Stimulated activated CD4-positive, alpha-beta T cell treated with anti-CD3 and anti-CD28 coated beads, Interleukin-1b, Interleukin-23, amount 100 ng/mL, for 4 hours (primary cell): ENCODE measurements around the gene UBIAD1.
"Not testable (repeated sequence)": the region's sequence is repeated elsewhere in the genome, so short reads cannot be mapped to it uniquely, and the experiment has no call there.

Source experiments
- DNase-seq, 2 donors: peaks; one replicate each; pipeline ENCODE4 v3.0.0-alpha.2; 2020; ENCODE audit warnings: low read depth in 2 of 2

UBIAD1 gene

DNA sequence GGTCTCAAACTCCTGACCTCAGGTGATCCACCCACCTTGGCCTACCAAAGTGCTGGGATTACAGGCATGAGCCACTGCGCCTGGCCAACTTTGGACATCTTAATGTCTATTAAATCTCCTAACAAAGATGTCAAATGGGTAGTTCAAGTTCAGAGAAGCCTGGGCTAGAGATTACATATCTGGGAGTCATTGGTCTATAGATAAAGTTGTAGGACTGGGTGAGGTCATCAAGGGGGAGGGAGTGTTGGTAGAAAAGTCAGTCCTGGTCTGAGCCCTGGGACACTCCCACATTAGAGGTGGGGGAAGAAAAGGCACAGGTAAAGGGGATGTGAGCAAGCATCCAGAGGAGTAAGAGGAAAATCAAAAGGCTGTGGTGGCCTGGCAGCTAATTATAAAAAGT is 6.6 kb downstream of the UBIAD1 start:
- no peak for DNase-seq

DNA sequence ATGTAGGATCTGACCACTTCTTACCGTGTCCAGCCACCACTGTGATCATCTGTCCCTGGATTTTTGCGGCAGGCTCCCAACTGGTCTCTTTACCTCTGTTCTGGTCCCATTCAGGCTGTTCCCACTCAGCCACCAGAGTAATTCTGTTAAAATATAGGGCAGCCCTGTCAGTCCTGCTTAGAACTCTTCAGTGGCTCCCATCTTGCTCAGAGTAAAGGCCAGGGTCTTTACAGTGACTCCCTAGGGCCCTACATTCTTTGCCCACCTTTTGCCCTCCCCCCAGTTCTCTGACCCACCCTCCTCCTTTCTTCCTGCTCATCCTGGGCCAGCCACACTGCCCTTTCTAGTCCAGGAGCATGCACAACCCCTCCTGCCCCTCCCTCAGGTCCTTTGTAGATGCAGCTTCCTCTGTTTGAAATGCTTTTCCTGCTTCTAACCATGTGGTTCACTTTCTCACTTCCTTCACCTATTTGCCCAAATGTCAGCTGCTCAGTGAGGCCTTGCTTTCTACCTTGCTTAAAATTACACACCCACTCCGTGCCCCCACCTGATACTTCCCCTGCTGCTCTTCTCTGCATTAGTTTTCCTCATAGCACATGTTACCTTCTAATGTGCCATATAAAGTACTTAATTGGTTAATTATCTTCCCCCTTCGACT is 7.8 kb downstream of the UBIAD1 start:
- DNase-seq, result no peak

DNA sequence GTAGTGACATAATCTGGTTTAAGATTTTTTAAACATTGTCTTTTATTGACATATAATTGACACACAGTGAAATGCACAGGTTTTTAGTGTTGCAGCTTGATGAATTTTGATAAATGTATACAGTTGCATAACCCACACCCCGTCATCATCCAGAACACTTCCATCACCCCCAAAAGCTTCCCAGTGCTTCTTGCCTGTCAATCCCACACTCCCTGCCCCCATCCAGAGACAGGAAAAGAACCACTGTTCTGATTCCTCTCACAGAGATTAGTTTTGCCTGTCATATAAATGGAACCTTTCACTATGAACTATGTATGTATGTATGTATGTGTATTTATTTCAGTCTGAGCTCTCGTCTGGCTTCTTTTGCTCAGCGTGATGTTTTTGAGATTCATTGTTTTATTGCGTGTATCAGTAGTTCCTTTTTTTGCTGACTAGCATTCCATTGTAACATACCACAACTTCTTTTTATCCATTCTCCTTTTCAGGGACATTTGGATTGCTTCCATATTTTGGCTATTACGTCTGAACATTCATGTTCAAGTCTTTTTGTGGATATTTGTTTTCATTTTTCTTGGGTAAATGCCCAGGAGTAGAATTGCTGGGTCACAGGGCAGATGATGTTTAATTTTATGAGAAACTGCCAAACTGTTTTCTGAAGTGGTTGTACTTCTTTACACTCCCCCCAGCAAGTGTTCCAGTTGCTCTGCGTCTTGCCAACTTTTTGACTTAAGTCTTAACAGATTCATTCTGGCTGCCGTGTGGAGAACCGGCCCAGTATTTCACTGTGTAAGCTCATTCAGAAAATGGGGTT is 8.7 kb downstream of the UBIAD1 start:
- DNase-seq, result no peak

DNA sequence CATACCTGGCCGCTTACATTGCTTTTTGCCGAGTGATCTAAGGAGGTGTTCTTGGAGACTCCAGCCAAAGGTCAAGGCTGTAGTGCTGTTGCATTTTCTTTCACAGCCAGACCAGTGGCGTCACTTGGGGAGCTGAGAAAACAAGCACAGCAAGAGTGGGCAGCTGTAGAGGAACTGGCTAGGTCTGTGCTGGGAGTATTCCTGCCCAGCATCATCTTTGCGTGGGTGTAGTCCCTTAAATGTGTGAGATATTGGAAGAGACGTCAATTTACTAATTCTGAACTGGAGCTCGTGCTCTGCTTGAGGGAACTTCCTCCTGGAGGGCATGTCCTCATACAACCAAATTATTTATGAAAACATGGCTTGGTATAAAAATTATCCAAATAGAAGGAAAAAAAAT is 10.2 kb downstream of the UBIAD1 start:
- DNase-seq, result no peak

DNA sequence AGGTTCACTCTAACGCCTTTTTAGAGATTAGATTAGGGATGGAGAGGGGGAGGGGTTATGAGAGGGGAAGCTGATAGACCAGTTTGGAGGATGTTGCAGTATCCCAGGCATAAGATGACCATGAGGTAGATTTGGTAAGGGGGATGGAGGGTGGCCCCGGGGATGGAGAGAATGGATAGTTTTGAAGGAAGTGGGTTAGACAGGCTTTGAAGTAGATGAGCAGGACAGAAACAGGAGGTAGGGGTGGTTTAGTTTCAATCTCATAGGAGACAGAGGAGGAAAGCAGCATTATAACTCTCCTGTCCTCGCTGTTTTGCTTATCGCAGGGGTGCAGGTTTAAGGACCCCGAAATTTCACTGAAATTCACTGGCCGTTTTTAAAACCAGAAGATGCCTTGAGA is 11.8 kb downstream of the UBIAD1 start:
- no peak for DNase-seq

DNA sequence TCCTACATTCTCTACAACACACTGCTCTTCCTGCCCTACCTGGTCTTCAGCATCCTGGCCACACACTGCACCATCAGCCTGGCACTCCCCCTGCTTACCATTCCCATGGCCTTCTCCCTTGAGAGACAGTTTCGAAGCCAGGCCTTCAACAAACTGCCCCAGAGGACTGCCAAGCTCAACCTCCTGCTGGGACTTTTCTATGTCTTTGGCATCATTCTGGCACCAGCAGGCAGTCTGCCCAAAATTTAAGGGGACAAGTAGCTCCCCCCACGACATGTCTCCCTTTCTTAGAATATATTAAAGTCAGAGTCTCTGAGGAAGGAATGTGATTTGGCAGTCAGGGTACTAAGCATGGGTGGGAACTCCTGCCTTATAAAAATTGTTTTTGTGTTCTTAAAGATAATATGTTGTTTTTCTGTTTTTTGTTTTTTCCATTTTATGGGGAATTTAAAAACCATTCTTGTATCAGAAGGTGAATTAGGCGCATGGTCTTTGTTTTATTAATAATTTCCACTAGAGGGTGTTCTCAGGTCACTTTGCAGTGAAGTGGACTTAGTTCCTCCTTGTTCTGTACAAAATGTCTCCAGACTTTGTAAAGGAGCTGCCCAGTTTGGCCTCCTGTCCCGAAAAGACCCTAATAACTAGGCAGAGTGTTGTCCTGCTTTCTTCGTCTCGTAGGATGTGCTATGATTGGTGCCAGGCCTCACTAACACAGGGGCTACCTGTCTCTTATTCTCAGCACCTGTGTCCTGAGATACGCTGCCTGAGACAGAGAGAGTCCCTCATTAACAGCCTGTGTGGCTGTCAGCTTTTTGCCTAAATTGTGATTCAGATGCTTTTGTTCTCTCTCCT is 13.1 kb downstream of the UBIAD1 start:
- DNase-seq, result no peak

DNA sequence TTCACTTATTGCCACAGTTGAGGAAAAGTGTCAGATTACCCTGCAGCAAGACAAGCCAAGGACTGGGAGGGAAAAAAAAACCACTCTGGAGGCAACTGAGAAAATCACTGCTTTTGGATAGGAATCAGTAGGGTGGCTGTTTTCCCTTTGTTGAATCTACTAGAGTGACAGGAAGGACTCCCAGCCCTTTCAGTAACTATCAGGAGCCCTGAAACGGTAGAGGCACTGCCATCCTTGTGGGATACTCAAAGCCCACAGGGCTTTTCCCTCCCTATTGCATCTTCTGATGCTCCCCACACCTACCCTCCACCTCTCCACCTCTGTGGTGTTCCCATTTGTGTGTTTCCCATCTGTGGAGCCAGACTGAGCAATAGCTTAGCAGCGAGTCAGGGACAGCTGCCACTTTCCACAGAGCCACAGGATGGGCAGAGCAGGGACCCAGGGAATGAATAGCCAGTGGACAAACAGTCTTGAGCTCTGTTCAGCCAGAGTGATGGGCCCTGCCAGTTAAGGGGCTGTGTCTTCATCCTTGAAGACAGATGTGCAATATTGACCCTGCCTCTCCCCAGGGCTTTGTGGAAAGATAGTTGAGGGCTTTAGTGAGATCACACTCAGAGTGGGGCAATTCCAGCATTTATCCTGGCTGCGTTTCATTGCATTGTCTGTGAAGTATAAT is 13.9 kb downstream of the UBIAD1 start:
- no peak for DNase-seq

DNA sequence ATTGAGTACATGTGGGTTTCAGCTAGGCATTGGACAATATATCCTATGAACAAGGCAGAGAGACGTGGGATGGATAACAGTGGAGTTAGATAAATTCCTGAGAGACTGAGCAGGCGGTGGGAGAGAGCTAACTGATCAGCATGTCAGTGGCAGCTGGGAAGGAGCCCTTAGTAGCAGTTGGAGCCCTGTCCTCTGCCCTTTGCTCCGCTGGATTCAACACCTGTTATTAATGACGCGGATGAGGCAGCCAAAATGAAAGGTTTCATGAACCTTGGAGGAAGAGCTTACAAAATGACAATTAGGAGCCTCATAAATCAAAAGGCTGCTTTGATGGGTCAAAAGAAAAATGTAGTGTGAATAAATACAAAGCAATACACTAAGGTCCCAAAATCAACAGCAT is 16.1 kb downstream of the UBIAD1 start:
- DNase-seq, result no peak

DNA sequence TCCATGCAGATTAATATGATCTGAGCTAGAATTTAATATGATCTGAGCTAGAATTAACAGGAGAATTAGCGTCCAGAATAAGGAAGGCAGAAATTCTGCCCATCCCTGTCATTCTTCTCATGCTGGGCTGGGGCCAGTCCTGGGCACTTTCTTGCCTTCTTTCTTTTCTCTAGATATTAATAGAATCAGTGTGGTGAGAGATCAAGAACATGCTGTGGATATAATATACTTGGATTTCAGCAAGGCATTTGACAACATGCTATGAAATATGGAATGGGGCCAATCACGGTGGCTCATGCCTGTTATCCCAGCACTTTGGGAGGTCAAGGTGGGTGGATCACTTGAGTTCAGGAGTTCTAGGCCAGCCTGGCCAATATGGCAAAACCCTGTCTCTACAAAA is 18.1 kb downstream of the UBIAD1 start:
- DNase-seq, result no peak

DNA sequence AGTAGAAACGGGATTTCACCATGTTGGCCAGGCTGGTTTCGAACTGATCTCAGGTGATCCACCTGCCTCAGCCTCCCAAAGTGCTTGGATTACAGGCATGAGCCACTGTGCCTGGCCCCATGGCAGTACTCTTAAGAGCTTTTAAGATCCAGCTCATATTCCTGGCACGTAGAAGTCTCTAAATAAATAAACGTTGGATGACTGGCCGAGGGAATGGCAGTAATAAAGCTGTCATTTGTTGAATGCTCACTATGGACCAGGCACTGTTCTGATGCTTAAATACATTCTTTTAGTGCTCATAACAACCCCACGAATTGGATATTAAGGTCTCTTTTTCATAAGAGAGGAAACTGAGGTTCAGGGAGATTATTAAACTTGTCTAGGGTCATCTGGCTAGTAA is 20.9 kb downstream of the UBIAD1 start:
- no peak for DNase-seq

DNA sequence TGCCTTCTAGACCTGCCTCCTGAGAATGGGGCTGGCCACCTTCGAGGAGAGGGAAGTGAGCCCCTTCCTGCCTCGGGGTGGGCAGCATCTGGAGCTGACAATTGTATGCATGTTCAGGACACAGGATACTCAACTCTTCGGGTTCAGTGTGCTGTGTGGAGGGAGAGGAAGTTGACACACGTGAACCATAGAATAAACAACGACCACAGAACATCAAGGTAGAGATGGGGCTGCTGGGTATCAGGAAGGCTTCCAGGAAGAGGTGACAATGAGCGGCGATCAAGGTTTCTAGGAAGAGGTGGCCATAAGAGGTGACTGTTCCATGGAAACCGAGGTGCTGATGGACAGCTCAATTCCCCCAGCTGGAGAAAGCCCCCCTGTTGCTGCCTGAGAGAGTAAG is 22.0 kb downstream of the UBIAD1 start:
- DNase-seq, result no peak

DNA sequence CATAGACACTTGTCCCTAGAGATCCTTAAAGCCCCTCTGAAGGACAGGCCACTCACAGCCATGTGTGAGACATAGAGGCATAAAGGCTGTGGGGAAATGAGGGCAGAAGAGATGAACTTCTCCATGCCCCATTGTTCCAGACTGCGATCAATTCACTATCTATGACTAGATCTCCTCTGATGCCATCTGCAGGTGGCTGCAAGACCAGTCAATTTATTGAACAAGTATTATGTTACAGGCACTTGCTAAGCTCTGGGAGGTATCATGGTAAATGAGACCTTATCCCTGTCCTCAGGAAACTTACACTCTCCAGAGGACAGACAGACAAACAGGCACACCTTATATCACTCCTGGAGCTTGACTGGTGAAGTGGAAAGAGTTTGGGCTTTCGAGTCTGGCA is 22.9 kb downstream of the UBIAD1 start:
- no peak for DNase-seq

DNA sequence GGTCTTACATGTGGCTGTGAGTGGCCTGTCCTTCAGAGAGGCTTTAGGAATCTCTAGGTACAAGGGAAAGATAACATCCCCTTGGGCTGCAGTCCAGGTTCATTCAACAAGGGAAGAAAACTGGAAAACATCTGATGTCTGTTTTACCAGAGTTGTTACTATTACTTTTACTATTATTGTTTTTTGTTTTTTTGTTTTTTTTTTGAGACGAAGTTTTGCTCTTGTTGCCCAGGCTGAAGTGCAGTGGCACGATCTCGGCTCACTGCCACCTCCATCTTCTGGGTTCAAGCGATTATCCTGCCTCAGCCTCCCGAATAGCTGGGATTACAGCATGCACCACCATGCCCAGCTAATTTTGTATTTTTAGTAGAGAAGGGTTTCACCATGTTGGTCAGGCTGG is 24.8 kb downstream of the UBIAD1 start:
- DNase-seq, result not testable (repeated sequence)

DNA sequence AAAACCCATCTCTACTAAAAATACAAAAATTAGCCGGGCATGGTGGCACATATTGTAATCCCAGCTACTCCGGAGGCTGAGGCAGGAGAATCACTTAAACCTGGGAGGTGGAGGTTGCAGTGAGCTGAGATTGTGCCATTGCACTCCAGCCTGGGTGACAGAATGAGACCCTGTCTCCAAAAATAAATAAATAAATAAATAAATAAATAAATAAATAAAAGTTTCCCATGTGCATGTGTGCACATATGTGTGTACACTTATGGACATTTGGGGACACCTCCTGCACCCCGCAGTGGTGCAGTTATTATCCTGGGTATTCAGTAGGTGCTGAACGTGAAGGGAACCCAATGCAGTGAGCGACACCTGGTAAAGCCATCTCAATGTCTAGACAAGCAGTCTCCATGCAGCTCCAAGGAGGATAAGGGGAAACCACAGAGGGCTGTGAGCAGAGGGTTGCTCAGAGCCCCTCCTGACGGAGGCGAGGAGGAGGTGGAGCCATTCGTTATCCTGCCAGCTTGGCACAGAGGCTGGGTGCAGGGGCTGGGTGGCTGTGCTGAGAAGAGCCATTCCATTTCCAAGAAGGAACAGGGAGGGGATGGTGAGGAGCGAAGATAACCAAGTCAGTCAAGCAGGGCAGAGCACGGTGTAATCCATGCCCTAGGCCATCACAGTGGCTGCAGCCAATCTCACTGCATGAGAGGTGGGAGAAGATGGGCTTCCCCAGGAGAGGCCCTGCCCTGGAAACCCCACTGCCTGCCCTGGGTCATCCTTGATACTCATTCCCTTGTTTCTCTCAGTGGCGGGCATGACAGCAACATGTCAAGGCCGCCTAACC is 25.6 kb downstream of the UBIAD1 start:
- no peak for DNase-seq

DNA sequence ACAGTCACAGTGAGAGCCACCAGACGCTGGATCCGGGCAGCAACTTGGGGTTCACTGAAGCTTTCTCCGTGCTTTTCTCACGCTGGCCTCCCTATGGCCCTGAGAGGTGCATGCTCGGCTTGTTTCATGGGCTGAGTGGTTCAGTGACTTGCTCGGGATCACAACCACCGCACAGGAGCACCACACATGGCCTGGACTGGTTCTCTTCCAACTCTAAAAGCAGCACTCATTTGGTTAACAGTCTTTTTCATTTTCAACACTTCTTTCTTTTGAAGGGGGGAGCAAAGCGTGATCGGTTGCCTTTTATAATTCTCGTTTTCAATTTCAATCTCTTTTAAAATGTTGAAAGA is 26.2 kb downstream of the UBIAD1 start:
- no peak for DNase-seq

DNA sequence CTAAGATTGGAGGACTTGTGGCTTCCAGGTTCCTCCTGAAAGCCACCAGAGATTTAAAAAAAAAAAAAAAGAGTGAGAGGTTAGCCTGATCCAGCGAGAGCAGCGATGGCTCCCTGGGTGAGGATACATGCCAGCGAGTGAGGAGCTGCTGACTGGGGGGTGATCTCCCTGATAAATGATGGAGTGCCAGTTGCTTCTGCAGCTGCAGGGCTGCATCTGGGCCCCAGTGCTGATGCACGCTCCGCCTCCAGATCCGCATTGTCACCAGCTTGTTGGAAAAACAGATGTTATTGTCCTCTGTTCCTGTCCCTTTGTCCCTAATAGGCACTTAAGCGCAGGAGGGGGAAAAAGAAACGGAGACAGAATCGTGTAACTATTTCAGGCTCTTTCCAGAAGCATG is 28.6 kb downstream of the UBIAD1 start:
- no peak for DNase-seq

DNA sequence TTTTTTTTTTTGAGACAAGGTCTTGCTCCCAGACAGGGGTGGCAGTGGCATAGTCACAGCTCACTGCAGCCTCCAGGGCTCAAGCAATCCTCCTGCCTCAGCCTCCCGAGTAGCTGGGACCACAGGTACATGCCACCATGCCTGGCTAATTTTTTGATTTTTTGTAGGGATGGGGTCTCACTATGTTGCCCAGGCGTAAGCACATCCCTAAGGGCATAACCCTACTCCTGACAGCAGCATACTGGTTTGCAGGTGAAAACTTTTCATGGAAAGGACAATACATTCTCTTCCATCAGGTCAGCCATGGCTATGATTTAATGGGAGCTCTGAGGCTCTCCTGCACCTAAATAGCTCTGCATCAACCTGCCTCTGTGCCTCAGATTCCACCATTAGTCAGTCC is 29.4 kb downstream of the UBIAD1 start:
- DNase-seq, result no peak

DNA sequence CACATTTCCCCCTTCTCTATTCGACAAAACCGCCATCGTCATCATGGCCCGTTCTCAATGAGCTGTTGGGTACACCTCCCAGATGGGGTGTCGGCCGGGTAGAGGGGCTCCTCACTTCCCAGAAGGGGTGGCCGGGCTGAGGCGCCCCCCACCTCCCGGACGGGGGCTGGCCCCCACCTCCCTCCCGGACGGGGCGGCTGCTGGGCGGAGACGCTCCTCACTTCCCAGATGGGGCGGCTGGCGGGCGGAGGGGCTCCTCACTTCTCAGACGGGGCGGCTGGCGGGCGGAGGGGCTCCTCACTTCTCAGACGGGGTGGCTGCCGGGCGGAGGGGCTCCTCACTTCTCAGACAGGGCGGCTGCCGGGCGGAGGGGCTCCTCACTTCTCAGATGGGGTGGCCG is 32.5 kb downstream of the UBIAD1 start:
- DNase-seq, result not testable (repeated sequence)

DNA sequence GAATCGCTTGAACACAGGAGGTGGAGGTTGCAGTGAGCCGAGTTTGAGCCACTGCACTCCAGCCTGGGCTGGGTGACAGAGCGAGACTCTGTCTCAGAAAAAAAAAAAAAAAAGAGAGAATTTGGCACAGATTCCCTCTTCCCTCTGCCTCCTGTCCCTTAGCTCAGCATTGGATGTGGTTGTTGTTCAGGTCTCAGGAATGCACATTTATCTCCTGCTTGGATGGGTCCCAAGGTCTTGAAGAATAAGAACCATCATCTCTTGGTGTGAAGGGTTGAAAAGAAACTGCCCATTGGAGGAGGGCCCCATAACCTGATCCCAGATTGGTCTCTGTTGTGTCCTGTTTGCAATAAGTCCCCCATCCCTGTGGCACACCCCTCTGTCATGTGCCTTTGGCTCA is 34.9 kb downstream of the UBIAD1 start:
- DNase-seq, result no peak

DNA sequence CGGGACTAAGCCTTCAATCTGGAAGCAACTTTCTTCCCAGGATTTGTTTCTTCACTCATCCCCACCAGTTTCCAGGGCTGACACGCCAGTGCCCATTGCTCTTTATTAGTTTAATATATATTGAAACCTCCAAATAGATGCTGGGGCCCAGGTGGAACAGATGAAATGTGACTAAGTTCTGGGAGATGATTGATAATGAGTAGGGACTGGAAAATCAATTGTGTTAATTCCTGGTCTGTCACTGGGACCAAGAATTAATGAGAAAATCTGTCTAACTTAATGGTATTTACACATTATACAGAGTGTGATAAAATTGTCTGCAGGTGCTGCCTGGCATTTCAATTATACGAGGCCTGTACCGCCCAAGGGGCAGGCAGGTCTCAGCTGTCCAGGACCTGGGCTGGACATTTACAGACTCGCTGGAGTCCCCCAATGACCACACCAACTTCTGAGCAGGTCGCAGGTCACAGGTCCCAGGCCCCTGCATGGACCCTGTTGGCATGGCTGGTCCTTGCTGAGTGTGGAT is 35.8 kb downstream of the UBIAD1 start:
- DNase-seq, result no peak

DNA sequence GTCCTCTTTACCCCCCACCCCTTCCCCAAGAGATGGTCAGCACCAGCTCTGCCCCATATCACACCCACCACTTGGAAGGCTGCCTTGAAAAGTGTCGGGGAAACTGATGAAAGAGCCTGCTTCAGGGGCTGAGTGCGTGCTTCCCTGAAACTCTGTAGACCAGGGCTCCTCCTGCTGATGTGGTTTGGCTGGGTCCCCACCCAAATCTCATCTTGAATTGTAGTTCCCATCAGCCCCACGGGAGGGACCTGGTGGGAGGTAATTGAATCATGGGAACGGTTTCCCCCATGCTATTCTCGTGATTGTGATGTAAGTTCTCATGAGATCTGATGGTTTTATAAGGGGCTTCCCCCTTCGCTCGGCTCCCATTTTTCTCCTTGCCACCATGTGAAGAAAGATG is 36.4 kb downstream of the UBIAD1 start:
- no peak for DNase-seq
